ENCODE results near the gene TLCD5. TPM values are rescaled to one million over a fixed set of nuclear protein-coding genes. Genes with fewer than 3 reads are reported as not detected.

TLCD5 gene
- total RNA-seq, 2 experiments from 2014 or later, result 0.77 to 0.86 TPM

DNA sequence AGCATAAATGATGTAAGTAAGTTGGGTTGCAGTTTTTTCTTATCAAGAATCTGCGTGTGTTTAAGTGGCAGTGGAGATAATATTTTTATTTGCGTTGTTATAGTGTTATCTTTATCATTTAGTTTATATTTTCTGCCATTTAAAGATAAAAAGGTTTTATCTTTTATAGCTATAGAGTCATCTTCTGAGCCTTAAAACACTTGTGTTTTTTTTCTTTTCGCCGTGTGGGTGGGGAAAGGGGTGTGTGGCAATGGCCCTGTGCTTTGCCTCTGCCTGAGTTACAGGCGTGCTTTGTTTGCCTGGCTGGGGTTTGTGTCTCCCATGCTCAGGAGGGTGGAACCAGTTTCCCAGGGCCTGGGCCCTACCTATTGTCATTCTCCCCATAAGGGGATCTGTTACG, 27.3 kb downstream of the TLCD5 start:
- DNase-seq (no peak), ATAC-seq (ENCODE audit: low read depth) (no peak)
- Mint-ChIP-seq H3K4me1 (no peaks in the 10 kb centered on the region), H3K36me3 (peaks cover 2% of the 10 kb centered on the region), H3K27me3 (peaks cover 44% of the 10 kb centered on the region), H3K27ac (no peak overlapping the region), H3K9me3 (no peaks in the 10 kb centered on the region), H3K4me3 (no peak overlapping the region)
- POLR2A ChIA-PET, result no interaction called here

GRCh38 chr11:120354068-120354467, 29.0 kb downstream of the TLCD5 start:
- POLR2A ChIA-PET, result no interaction called here
- ATAC-seq (ENCODE audit: low read depth) (no peak), DNase-seq (no peak)
- no peak overlapping the region for H3K27ac Mint-ChIP-seq
- no peak overlapping the region for H3K4me3 Mint-ChIP-seq
- peaks cover 42% of the 10 kb centered on the region for H3K27me3 Mint-ChIP-seq
- no peaks in the 10 kb centered on the region for H3K4me1 Mint-ChIP-seq
- no peaks in the 10 kb centered on the region for H3K9me3 Mint-ChIP-seq
- peaks cover 2% of the 10 kb centered on the region for H3K36me3 Mint-ChIP-seq

DNA sequence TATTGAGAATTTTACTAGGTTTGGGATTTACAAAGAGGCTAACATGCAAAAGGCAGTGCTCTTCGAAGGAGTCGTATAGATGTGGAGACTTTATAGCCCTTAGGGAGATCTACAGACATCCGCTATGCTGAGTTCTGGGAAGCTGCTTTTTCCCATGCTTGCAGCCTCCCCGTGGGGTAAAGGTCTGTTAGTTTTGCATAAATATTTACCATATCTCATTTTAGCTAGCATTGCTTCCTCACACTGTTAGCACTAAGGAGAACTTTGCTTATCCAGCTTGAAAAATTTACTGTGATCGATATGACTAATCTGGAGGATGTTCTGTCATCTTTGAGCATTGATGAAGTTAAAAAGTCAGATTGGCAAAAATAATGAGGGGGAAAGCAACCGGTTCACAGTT, 29.7 kb downstream of the TLCD5 start:
- ATAC-seq (ENCODE audit: low read depth) (no peak), DNase-seq (no peak)
- H3K4me3 Mint-ChIP-seq, result no peak overlapping the region
- H3K9me3 Mint-ChIP-seq, result no peaks in the 10 kb centered on the region
- H3K27me3 Mint-ChIP-seq, result peaks cover 36% of the 10 kb centered on the region
- H3K36me3 Mint-ChIP-seq, result peaks cover 2% of the 10 kb centered on the region
- H3K27ac Mint-ChIP-seq, result no peak overlapping the region
- POLR2A ChIA-PET, result no interaction called here
- H3K4me1 Mint-ChIP-seq, result no peaks in the 10 kb centered on the region

DNA sequence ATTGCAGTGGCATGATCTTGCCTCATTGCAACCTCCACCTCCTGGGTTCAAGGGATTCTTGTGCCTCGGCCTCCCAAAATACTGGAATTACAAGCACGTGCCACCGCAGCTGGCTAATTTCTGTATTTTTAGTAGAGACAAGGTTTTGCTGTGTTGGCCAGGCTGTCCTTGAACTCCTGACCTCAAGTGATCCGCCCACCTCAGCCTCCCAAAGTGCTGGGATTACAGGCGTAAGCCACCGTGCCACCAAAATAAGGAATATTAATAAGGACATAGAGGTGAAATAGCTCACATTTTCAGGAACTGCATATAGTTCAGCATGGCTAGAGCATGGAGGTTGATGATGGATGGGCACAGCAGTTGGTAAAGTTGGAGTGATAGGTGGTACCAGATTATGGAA, 32.5 kb downstream of the TLCD5 start:
- peaks cover 33% of the 10 kb centered on the region for H3K27me3 Mint-ChIP-seq
- ATAC-seq (ENCODE audit: low read depth) (no peak), DNase-seq (no peak)
- peaks cover 2% of the 10 kb centered on the region for H3K36me3 Mint-ChIP-seq
- no peaks in the 10 kb centered on the region for H3K9me3 Mint-ChIP-seq
- H3K4me3 Mint-ChIP-seq, result no peak overlapping the region
- no peak overlapping the region for H3K27ac Mint-ChIP-seq
- POLR2A ChIA-PET, result no interaction called here
- no peaks in the 10 kb centered on the region for H3K4me1 Mint-ChIP-seq

DNA sequence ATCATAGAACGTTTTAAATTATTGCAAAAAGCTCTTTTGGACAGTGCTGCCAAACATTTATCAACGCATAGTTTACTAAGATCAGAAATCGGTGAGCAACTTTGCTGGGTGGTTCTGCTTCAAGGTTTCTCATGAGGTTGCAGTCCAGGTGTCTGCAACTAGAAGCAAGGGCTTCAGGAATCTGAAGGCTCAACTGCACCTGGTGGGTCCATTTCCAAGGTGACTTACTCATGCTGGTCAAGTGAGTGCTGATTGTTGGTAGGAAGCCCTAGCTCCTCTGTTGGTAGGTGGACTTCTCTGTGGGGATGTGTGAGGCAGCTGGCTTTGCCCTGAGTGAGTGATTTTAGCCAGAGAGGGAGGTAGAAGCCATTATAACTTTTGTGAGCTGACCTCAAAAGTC, 33.6 kb downstream of the TLCD5 start:
- H3K27ac Mint-ChIP-seq, result no peak overlapping the region
- no peaks in the 10 kb centered on the region for H3K4me1 Mint-ChIP-seq
- POLR2A ChIA-PET, result interaction anchor here (0.5 kb wide), 1 partner anchor 36 kb away, joined by 3 read pairs; no protein-coding TSS in a partner anchor
- H3K9me3 Mint-ChIP-seq, result no peaks in the 10 kb centered on the region
- H3K4me3 Mint-ChIP-seq, result no peak overlapping the region
- no peak for ATAC-seq (ENCODE audit: low read depth)
- H3K36me3 Mint-ChIP-seq, result peaks cover 2% of the 10 kb centered on the region
- H3K27me3 Mint-ChIP-seq, result peaks cover 34% of the 10 kb centered on the region
- no peak for DNase-seq

- Mint-ChIP-seq H3K27ac (no peak overlapping the region), H3K27me3 (peaks cover 22% of the 10 kb centered on the region), H3K9me3 (no peaks in the 10 kb centered on the region), H3K4me1 (no peaks in the 10 kb centered on the region), H3K36me3 (no peaks in the 10 kb centered on the region), H3K4me3 (no peak overlapping the region)
- ATAC-seq (ENCODE audit: low read depth) (no peak), DNase-seq (no peak)
- POLR2A ChIA-PET, result no interaction called here
Observed at GRCh38 chr11:120363436-120363835, 38.3 kb downstream of the TLCD5 start.

GRCh38 chr11:120365512-120365911, 40.4 kb downstream of the TLCD5 start:
- POLR2A ChIA-PET, result no interaction called here
- no peak for DNase-seq
- Mint-ChIP-seq H3K36me3 (no peaks in the 10 kb centered on the region), H3K27ac (no peak overlapping the region), H3K4me1 (no peaks in the 10 kb centered on the region), H3K4me3 (no peak overlapping the region), H3K27me3 (peaks cover 31% of the 10 kb centered on the region), H3K9me3 (no peaks in the 10 kb centered on the region)
- no peak for ATAC-seq (ENCODE audit: low read depth)

DNA sequence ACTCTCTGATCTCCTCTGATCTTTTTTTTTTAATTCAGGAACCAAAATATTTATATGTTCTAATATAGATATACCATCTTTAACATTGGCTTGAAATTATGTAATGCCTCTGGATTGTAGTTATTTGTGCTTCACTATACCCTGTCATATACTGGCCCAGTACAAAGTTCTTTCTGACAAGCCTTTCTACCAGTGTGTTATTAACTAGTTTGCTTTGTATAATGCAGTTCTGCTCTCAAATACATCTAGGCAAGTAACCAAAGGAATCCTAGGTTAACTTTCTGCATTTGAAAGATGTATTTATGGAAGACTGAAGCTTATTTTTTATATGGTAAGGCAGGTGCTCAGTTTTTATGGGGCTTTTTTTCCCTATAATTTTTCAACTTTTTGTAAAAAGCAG, 47.2 kb downstream of the TLCD5 start:
- no peak for DNase-seq
- no peak for ATAC-seq (ENCODE audit: low read depth)
- Mint-ChIP-seq H3K9me3 (peaks cover 4% of the 10 kb centered on the region), H3K4me3 (no peak overlapping the region), H3K36me3 (no peaks in the 10 kb centered on the region), H3K4me1 (no peaks in the 10 kb centered on the region), H3K27me3 (peaks cover 20% of the 10 kb centered on the region), H3K27ac (no peak overlapping the region)
- POLR2A ChIA-PET, result no interaction called here

GRCh38 chr11:120375076-120375475, 50.0 kb downstream of the TLCD5 start:
- POLR2A ChIA-PET, result no interaction called here
- Mint-ChIP-seq H3K27me3 (peaks cover 17% of the 10 kb centered on the region), H3K9me3 (peaks cover 13% of the 10 kb centered on the region), H3K27ac (no peak overlapping the region), H3K4me1 (peaks cover 4% of the 10 kb centered on the region), H3K4me3 (no peak overlapping the region), H3K36me3 (peaks cover 2% of the 10 kb centered on the region)
- ATAC-seq (ENCODE audit: low read depth) (no peak), DNase-seq (no peak)

DNA sequence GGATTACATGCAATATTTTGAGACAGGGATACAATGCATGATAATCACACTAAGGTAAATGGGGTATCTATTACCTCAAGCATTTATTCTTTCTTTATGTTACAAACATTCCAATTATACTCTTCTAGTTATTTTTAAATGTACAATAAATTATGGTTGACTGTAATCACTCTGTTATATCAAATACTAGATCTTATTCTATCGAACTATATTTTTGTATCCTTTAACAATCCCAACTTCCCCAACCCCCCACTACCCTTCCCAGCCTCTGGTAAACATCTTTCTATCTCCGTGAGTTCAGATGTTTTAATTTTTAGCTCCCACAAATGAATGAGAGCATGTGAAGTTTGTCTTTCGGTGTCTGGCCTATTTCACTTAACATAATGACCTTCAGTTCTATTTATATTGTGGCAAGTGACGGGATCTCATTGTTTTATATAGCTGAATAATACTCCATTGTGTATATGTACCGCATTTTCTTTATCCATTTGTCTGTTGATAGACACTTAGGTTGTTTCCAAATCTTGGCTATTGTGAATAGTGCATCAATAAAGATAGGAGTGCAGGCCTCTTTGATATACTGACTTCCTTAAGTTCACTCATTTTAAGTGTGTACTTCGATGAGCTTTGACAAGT, 51.6 kb downstream of the TLCD5 start:
- Mint-ChIP-seq H3K36me3 (peaks cover 2% of the 10 kb centered on the region), H3K27me3 (peaks cover 17% of the 10 kb centered on the region), H3K9me3 (peaks cover 13% of the 10 kb centered on the region), H3K4me3 (no peak overlapping the region), H3K4me1 (peaks cover 4% of the 10 kb centered on the region), H3K27ac (no peak overlapping the region)
- DNase-seq (no peak), ATAC-seq (ENCODE audit: low read depth) (no peak)
- POLR2A ChIA-PET, result no interaction called here

- POLR2A ChIA-PET, result no interaction called here
- H3K27me3 Mint-ChIP-seq, result peaks cover 17% of the 10 kb centered on the region
- ATAC-seq (ENCODE audit: low read depth) (no peak), DNase-seq (no peak)
- H3K36me3 Mint-ChIP-seq, result peaks cover 2% of the 10 kb centered on the region
- H3K9me3 Mint-ChIP-seq, result peaks cover 13% of the 10 kb centered on the region
- no peak overlapping the region for H3K27ac Mint-ChIP-seq
- H3K4me1 Mint-ChIP-seq, result peaks cover 4% of the 10 kb centered on the region
- H3K4me3 Mint-ChIP-seq, result no peak overlapping the region
Observed at GRCh38 chr11:120378474-120378873, 53.4 kb downstream of the TLCD5 start.

GRCh38 chr11:120381401-120381800, 56.3 kb downstream of the TLCD5 start:
- H3K4me1 Mint-ChIP-seq, result peaks cover 4% of the 10 kb centered on the region
- H3K4me3 Mint-ChIP-seq, result no peak overlapping the region
- no peak for DNase-seq
- ATAC-seq (ENCODE audit: low read depth), result no peak
- POLR2A ChIA-PET, result no interaction called here
- H3K27me3 Mint-ChIP-seq, result peaks cover 18% of the 10 kb centered on the region
- no peak overlapping the region for H3K27ac Mint-ChIP-seq
- peaks cover 2% of the 10 kb centered on the region for H3K36me3 Mint-ChIP-seq
- H3K9me3 Mint-ChIP-seq, result peaks cover 13% of the 10 kb centered on the region
